ENCODE results near the gene PARD3. TPM values are rescaled to one million over a fixed set of nuclear protein-coding genes. Genes with fewer than 3 reads are reported as not detected.

Gene PARD3
- total and polyA plus RNA-seq, 10 of the 15 experiments (the other 5 are each of a cell fraction or from before 2014, with no cell fraction given), result 2.6 to 43.1 (median 13.9) TPM

GRCh38 chr10:34704526-34705184 lies 110.4 kb downstream of the PARD3 start:
- in situ Hi-C loops (cut with MboI), result no loop called here
- Histone ChIP-seq H3K27ac (ENCODE audit: control insufficient read depth, insufficient read depth) (no peak overlapping the region), H2AFZ (ENCODE audit: control insufficient read depth, low read depth, low read length) (no peak overlapping the region), H3K9me3 (replicated peaks; ENCODE audit: control insufficient read depth, insufficient read depth, low read length) (no peaks in the 10 kb centered on the region), H3K4me2 (ENCODE audit: control insufficient read depth, insufficient read depth) (no peak overlapping the region), H3K4me3 (no peak overlapping the region), H3K79me2 (ENCODE audit: control insufficient read depth, insufficient read depth, low read length) (no peaks in the 10 kb centered on the region), H3K4me1 (ENCODE audit: control insufficient read depth, insufficient read depth, low read length) (no peaks in the 10 kb centered on the region), H4K20me1 (ENCODE audit: control insufficient read depth, insufficient read depth) (no peaks in the 10 kb centered on the region), H3K36me3 (ENCODE audit: control insufficient read depth in 2 of 2, insufficient read depth in 2 of 2, low read length in 1 of 2) (no peaks in the 10 kb centered on the region), H3K27me3 (replicated peaks in 1 of 2; ENCODE audit: control insufficient read depth in 2 of 2, insufficient read depth in 2 of 2, low read length in 1 of 2) (no peaks in the 10 kb centered on the region), H3K9ac (ENCODE audit: control insufficient read depth, insufficient read depth, low read length) (no peak overlapping the region)
- TF ChIP-seq MEF2A (IDR thresholded peaks at IDR 0.05; ENCODE audit: insufficient read depth, low read depth, low read length), result no peak
- no peak for TF ChIP-seq ZZZ3 (IDR thresholded peaks at IDR 0.05; ENCODE audit: control insufficient read depth, insufficient read length, low read depth)
- no peak for TF ChIP-seq FOS (IDR thresholded peaks at IDR 0.05; ENCODE audit: borderline replicate concordance, extremely low read depth, insufficient read length)
- no peak for DNase-seq (ENCODE audit: low read depth, low spot score)
- ChIA-PET POLR2A (interaction anchor here (0.6 kb wide), 1 partner anchor 10 kb away, joined by 7 read pairs; no protein-coding TSS in a partner anchor), SMC1A (ENCODE audit: uncharacterized antibody, unreplicated experiment) (interaction anchor here (0.8 to 3.4 kb wide), 6 partner anchors 11 to 49 kb away, joined by 3 to 16 read pairs (median 4); no protein-coding TSS in a partner anchor), CTCF (interaction anchor here (0.6 to 3.9 kb wide), 6 partner anchors 19 to 233 kb away, joined by 3 to 20 read pairs (median 3); no protein-coding TSS in a partner anchor), RAD21 (ENCODE audit: unreplicated experiment) (interaction anchor here (0.7 kb wide), 1 partner anchor 27 kb away, joined by 4 read pairs; no protein-coding TSS in a partner anchor)
- FAIRE-seq, result no peak
- BruUV-seq (replicated peaks), result no TSS peak
- 5% methylated on average over 2 of the region's 2 CpGs for WGBS (ENCODE audit: insufficient coverage, insufficient replicate concordance, low lambda C conversion rate, missing lambda C conversion rate)
- no peak for ATAC-seq
- intact Hi-C loops (cut with micrococcal nuclease; ENCODE audit: unreplicated experiment), result no loop called here

GRCh38 chr10:34702982-34703381 lies 112.1 kb downstream of the PARD3 start:
- no peak overlapping the region for H3K9ac ChIP-seq (ENCODE audit: control insufficient read depth, insufficient read depth, low read length)
- SMC1A ChIA-PET (ENCODE audit: uncharacterized antibody, unreplicated experiment), result no interaction called here
- 0% methylated on average over 2 of the region's 2 CpGs for WGBS (ENCODE audit: insufficient coverage, insufficient replicate concordance, low lambda C conversion rate, missing lambda C conversion rate)
- no peak for ATAC-seq
- no peaks in the 10 kb centered on the region for H3K79me2 ChIP-seq (ENCODE audit: control insufficient read depth, insufficient read depth, low read length)
- no peak overlapping the region for H3K27ac ChIP-seq (ENCODE audit: control insufficient read depth, insufficient read depth)
- FAIRE-seq, result no peak
- H3K4me1 ChIP-seq (ENCODE audit: control insufficient read depth, insufficient read depth, low read length), result no peaks in the 10 kb centered on the region
- intact Hi-C loops (cut with micrococcal nuclease; ENCODE audit: unreplicated experiment) (no loop called here), in situ Hi-C loops (cut with MboI) (no loop called here)
- CTCF ChIA-PET, result no interaction called here
- no peaks in the 10 kb centered on the region for H3K36me3 ChIP-seq (ENCODE audit: control insufficient read depth in 2 of 2, insufficient read depth in 2 of 2, low read length in 1 of 2)
- no peak overlapping the region for H2AFZ ChIP-seq (ENCODE audit: control insufficient read depth, low read depth, low read length)
- H3K27me3 ChIP-seq (replicated peaks in 1 of 2; ENCODE audit: control insufficient read depth in 2 of 2, insufficient read depth in 2 of 2, low read length in 1 of 2), result no peaks in the 10 kb centered on the region
- DNase-seq (ENCODE audit: low read depth, low spot score), result no peak
- no TSS peak for BruUV-seq (replicated peaks)
- H4K20me1 ChIP-seq (ENCODE audit: control insufficient read depth, insufficient read depth), result no peaks in the 10 kb centered on the region
- RAD21 ChIA-PET (ENCODE audit: unreplicated experiment), result no interaction called here
- no peak overlapping the region for H3K4me2 ChIP-seq (ENCODE audit: control insufficient read depth, insufficient read depth)
- POLR2A ChIA-PET, result no interaction called here
- TF ChIP-seq POU2F2 (IDR thresholded peaks at IDR 0.05; ENCODE audit: borderline replicate concordance, low read depth, low read length) (no peak), NR2C1 (IDR thresholded peaks at IDR 0.05) (no peak), REST (IDR thresholded peaks at IDR 0.05; ENCODE audit: low read depth, low read length) (no peak), MEF2A (IDR thresholded peaks at IDR 0.05; ENCODE audit: insufficient read depth, low read depth, low read length) (no peak), PML (IDR thresholded peaks at IDR 0.05; ENCODE audit: low read length) (no peak), BCL11A (IDR thresholded peaks at IDR 0.05; ENCODE audit: low read depth, low read length) (no peak), POLR2A (IDR thresholded peaks at IDR 0.05; ENCODE audit: low read depth, low read length) (no peak), RAD21 (IDR thresholded peaks at IDR 0.05; ENCODE audit: insufficient read depth, low read depth, low read length) (no peak), EGR1 (IDR thresholded peaks at IDR 0.05; ENCODE audit: borderline replicate concordance in 1 of 2, low read depth in 2 of 2, low read length in 2 of 2) (no peak), MAX (IDR thresholded peaks at IDR 0.05; ENCODE audit: low read depth, low read length) (no peak)
- no peaks in the 10 kb centered on the region for H3K9me3 ChIP-seq (replicated peaks; ENCODE audit: control insufficient read depth, insufficient read depth, low read length)
- no peak overlapping the region for H3K4me3 ChIP-seq

Measured in GM12878 (cell line).